Renal pelvis (tissue), 4 donors: ENCODE results near the gene SPSB1. TPM values are rescaled to one million over a fixed set of nuclear protein-coding genes. Genes with fewer than 3 reads are reported as not detected.

Source experiments
- DNase-seq: peaks from one replicate; pipeline ENCODE4 v3.0.0-alpha.2; 2013
- polyA plus RNA-seq, 3 donors: library from polyadenylated mRNA; unstranded; fragments of 120-200 nt; gene quantifications; one replicate each; pipeline ENCODE4 v1.2.1, GENCODE V29; 2013; ENCODE audit not compliant: insufficient read length in 3 of 3

Gene SPSB1
- polyA plus RNA-seq, 3 donors, result 11.1 to 14.0 (median 11.4) TPM

DNA sequence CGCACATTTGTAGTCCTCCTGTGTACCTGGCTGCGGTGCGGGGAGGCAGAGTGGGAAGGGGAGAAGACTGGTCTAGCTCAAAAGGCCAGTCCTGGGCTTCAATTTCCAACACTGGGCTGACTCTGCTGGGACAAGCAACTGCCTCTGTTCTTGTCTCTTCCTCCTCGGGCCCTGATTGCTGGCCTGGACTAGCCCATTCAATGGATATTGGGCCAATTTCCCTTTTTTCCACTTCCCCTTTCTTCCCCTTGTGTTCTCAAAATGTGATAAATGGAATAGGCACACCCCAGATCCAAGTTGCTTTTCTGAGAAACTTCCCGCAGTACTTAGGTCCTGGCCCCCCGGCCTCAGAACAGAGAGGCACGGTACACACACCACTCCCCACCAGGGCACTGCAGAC is 48.2 kb downstream of the SPSB1 start:
- no peak for DNase-seq

DNA sequence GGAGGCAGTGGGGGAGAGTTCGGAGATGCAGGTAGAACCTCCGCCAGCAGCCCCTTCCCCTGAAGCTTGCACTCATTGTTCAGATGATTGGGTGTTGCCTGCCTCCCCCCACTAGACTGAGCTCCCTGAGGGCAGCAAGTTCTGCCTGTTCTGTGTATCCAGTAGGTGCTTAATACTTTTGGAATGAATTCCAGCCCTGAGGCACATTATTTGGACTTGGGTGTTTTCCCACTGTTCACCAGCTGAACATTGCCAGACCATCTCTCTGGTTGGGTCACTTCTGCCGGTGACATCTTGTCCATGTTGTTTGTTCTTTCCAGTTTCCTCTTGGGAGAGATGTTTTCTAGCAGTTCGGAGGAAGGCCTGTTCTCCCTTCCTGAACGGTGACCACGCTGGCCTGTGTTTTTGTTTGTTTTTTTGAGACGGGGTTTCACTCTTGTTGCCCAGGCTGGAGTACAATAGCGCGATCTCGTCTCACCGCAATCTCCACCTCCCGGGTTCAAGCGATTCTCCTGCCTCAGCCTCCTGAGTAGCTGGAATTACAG is 48.7 kb downstream of the SPSB1 start:
- no peak for DNase-seq

DNA sequence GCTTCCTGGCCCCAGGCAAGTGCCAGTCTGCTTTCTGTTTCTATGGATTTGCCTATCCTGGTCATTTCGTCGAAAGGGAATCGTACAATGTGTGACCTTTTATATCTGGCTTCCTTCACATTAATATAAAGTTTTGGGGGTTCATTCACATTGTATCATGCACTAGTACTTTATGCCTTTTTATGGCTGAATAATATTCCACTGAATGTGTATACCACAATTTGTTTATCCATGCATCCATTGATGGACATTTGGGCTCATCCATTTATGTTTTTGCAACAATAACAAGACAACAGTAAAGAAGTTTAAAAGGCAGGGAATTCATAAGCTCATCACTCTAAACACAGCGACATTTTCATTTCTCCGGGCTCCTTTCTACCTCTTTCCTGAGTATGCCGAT is 50.6 kb downstream of the SPSB1 start:
- DNase-seq, result no peak

DNA sequence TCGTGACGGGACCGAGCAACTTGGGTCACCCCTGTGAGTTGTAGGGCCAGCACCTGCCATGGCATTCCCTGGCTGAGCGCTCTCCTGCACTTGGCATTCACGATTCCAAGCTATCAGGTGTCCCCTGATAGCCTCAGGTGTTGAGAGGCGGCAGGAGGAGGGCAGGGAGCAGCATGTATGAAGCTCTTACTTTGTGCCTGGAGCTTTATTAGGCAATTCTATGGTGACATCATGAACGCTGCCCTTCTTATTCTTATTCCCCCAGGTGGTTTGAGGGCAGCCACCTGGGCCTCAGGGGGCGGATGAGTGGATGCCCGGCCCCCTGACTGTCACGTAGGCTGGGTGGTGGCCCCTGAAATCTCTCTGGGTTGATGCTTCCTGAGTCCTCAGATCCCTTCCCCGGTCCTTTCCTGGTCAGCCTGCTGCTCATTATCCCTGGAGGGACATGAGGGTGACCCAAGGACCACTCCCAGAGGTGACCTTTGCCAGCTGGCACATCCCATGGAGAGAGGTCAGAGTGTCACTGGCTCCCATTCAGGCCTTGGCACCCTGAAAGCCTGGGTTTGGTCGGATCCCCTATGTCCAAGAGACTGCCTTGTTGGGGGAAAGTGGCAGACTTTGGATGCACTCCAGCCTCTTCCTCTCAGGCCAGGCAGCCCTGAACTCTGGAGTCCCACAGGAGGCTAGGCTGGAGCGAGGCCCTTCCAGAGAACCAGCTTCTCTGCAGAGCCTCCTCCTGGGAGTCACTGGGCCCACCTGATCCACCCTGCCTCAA is 51.9 kb downstream of the SPSB1 start:
- DNase-seq, result no peak

DNA sequence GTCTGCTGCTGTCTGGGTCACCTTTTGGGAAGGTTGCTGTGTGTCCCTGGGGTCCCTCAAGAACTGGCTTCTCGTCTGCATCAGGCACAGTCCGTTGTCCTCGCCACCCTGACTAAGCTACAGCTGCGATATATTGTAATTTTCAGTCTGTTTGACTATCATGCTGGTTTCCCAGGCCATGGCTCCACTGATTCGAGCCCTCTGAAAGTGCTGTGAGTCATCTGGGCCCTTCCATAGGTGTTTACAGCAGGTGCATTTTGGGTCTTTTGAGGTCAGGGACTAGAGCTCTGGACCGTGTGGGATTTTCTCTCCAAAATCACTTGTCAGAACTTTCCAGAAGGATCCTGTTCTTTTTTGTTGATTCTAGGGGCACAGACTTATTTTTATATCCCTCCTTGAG is 52.8 kb downstream of the SPSB1 start:
- no peak for DNase-seq

- no peak for DNase-seq
Measured at GRCh38 chr1:9345922-9346321, 53.2 kb downstream of the SPSB1 start.

DNA sequence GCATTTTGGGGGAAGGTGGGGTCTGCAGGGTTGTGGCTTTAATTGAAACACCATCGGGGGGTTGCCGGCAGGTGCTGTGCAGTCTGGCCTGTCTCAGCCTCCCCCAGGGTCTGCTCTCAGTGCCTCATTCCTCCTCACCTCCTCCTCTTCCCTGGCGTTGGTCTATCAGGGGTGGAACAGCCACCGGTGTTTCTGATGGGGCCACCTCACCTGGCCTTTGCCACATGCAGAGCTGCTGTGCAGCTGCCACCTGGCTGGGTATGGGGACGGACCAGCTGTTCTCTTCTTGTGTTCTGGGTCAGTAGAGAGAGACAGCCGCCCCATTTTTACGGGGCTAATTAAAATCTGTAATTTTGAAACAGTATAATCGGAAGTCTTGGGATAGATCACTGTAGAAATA is 53.9 kb downstream of the SPSB1 start:
- no peak for DNase-seq

GRCh38 chr1:9347095-9347850 is 54.6 kb downstream of the SPSB1 start:
- DNase-seq, result no peak

DNA sequence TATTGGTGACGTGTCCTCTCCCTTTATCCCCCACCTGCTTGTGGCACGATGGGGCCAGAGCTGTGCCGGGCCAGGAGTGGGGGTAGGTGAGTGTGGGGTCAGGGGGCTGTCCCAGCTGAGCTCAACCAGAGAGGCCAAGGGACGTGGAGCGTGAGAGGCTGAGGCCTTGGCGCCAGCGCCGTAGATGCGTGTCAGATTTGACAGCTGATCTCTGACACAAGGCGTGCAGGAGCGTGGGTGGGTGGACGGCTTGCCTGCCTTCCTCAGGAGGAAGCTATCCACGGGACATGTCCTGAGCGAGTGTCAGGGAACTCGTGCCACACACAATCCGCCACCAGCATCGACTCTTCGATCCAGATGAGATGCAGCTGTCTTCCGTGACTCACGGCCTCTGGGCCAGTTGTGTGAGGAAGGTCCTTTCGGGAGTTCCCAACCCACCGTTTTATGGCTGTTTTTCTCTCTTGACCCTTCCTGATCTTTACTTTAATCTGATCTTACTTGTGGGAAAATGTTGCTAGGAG is 56.7 kb downstream of the SPSB1 start:
- DNase-seq, result no peak

DNA sequence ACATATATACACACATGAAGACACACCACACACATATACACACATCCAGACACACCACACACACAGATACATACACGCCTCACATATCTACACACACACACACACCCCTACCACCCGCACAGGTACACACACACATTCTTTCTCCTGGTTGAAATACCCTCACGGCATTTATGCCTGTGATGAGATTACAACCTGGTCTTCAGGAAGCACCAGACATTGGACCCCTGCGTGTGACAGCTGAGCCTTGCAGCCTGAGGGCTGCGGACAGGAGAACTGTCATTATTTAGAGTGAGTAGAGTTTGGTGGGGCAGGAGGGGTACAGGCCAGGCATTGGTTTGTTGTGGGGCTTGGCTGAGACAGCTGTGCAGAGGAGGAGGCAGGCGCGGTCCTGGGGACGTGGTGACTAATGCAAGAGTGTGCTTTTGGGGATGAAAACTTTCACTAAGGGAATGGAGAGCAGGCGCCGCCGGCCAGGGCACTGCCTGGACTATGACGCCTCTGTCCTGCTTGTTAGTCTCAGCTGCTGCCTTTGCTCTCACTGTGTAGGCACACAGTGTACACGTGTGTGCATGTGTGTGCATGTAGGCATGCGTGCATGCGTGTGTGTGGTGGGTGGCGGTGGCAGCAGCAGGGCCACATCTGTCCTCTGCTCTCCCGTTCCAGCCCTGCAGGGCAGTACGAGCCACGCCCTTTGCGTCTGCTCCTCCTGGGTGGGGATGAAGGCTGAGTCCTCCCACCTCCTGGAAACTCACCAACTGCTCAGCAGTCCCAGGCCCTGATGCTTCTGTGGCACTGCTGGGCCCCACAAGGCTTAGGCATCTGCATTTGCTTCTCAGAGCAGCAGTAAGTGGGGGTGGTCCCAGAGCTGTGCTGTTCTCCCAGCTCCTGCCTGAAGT is 57.6 kb downstream of the SPSB1 start:
- no peak for DNase-seq

DNA sequence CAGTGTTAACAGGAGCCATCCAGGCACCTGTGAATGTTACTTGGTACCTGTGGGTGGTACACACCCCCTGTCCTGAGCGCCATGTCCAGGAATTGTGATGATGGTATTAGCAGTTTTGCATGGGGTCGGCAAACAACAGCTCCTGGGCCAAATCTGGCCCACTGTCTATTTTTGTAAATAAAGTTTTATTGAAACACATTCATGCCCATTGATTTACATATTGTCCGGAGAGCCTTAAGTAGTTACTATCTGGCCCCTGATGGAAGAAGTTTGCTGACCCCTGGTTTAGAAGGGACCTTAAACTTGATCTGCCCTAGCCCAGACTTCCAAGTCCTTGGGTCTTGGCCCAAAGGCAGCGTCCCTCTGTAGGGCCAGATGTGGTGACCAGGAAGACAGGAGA is 58.3 kb downstream of the SPSB1 start:
- DNase-seq, result no peak

DNA sequence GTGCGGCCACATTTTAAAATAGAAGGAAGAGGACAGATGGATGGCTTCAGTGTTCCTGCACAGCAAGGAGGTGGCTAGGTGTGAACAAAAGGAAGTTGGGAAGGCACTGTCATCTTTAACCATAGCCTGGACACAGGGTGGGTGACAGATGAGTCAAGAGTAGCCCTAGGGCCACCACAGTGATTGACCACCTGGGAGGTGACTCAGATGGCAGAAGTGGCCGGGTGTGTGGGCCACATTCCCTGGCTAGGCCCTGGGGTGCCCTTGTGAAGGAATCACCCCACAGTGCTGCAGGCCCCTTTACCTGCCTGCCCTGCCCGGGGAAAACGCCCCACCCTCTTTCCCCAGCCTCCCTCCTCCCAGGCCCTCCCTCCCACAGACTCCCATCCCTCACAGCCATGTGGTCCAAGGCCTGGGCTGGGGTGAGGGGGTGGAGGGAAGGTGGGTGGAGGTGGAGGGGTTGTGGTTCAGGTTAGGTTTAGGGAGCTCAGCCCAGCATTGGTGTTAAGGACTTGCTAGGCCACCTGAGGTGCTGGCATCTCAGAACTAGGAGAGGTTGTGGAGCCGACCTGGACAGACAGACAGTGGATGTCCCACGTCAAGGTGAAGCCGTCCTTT is 59.1 kb downstream of the SPSB1 start:
- no peak for DNase-seq

- DNase-seq, result peak; percentile 66
Measured at GRCh38 chr1:9352377-9353134, 59.9 kb downstream of the SPSB1 start.

DNA sequence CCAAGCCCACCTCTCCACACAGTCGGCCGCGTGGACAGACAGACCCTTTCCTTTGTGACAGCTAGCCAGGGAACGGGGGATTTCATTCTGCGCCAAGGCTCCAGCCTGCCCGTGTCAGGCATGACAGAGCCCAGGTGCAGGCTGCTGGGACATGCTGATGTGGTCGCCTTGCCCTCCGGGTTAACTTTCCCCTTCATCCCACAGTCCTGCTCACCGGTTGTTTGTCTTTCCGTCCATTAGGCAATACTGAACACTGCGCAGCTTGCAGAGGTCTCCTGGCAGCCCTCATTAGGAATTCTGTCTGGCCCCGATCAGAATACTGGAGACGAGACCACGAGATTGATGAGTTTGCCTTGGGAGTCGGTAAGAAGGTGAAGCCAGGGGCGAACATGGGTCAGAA is 62.8 kb downstream of the SPSB1 start:
- no peak for DNase-seq

- no peak for DNase-seq
Measured at GRCh38 chr1:9356021-9356420, 63.3 kb downstream of the SPSB1 start.

- DNase-seq, result no peak
Measured at GRCh38 chr1:9356829-9357466, 64.3 kb downstream of the SPSB1 start.

- no peak for DNase-seq
Measured at GRCh38 chr1:9357958-9358357, 65.3 kb downstream of the SPSB1 start.

GRCh38 chr1:9360371-9361064 is 67.8 kb downstream of the SPSB1 start:
- DNase-seq, result no peak

DNA sequence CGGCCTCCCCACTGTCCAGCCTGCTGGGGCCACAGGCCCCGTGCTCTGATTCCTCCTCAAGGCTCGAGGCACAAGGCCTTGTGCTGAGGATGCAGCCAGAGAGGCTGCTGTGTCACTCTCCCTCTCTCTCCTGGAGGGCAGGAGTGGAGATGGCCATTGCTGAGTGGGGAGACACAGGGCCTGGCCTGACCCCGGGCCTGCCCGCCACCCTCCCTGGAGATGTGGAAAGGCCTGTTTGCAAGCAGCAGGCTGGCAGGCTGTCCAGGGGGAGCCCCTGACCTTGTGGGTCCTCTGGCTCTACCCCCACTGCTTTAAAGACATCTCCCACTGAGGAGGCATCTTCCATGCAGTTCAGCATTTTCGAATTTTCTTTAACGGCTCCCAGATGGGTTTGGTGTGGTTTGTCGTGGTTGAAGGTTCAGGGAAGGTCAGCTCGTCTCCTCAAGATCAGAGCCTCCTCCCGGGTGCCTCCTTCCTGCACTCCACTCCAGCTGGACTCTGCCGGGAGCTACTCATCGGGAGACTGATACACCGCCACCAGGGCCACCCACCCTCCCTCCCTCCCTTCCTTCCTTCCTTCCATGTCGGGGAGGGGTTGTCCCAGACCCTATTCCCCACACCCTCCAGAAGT is 69.1 kb downstream of the SPSB1 start:
- DNase-seq, result no peak
